Lower leg skin (tissue), 3 donors: ENCODE results near the gene OMP.

Experiments used
- CTCF ChIP-seq, 3 donors: fragments of 450-650 bp; IDR thresholded peaks; one replicate each; pipeline ENCODE4 v1.5.1; 2016; ENCODE audit warnings: antibody characterized with exemption in 3 of 3, mild to moderate bottlenecking in 3 of 3, moderate library complexity in 2 of 3
- POLR2A ChIP-seq, 2 donors: fragments of 450-650 bp; IDR thresholded peaks; one replicate each; pipeline ENCODE4 v1.6.1; 2016 to 2017; ENCODE audit warnings: antibody characterized with exemption in 2 of 2, mild to moderate bottlenecking in 1 of 2, moderate library complexity in 1 of 2

- TF ChIP-seq CTCF (IDR thresholded peaks at IDR 0.05) (no peak), POLR2A (IDR thresholded peaks at IDR 0.05) (no peak)
Measured at GRCh38 chr11:77115181-77115611, 12.6 kb downstream of the OMP start.
